GM12873 (cell line): ENCODE results near the gene ITGB5.

ENCODE experiments used
- TF ChIP-seq, protein P1 (sequence below): IDR thresholded peaks from 2 replicates; pipeline ENCODE4 v1.5.1; 2012; ENCODE audit warnings: low read depth, mild to moderate bottlenecking, moderate library complexity, low read length, control low read depth; ENCODE audit not compliant: insufficient read depth; ENCODE audit errors: missing control alignments

Gene ITGB5

DNA sequence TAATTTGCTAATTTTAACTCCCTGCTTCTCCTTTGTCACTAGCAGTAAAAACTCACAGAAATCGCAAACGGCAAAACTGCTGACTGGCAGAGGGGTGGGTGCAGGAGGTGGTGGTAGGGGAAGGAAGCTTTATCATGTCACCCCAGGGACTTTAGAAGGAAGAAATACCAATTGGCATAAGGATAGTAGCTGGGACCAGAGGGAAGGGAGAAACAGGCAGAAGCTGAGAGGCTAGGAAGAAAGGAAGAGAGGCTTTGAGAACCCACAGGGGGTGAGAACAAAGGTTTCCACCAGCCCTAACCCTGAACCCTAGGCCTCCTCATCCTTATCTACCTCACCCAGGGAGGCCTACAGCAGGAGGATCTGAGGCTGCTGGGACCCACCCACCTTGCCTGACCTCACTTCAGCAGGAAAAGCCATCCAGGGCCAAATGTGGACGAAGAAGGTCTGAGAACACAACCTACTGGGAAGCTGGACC lies 10.7 kb downstream of the ITGB5 start:
- TF ChIP-seq, protein P1, sequence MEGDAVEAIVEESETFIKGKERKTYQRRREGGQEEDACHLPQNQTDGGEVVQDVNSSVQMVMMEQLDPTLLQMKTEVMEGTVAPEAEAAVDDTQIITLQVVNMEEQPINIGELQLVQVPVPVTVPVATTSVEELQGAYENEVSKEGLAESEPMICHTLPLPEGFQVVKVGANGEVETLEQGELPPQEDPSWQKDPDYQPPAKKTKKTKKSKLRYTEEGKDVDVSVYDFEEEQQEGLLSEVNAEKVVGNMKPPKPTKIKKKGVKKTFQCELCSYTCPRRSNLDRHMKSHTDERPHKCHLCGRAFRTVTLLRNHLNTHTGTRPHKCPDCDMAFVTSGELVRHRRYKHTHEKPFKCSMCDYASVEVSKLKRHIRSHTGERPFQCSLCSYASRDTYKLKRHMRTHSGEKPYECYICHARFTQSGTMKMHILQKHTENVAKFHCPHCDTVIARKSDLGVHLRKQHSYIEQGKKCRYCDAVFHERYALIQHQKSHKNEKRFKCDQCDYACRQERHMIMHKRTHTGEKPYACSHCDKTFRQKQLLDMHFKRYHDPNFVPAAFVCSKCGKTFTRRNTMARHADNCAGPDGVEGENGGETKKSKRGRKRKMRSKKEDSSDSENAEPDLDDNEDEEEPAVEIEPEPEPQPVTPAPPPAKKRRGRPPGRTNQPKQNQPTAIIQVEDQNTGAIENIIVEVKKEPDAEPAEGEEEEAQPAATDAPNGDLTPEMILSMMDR = no peak

DNA sequence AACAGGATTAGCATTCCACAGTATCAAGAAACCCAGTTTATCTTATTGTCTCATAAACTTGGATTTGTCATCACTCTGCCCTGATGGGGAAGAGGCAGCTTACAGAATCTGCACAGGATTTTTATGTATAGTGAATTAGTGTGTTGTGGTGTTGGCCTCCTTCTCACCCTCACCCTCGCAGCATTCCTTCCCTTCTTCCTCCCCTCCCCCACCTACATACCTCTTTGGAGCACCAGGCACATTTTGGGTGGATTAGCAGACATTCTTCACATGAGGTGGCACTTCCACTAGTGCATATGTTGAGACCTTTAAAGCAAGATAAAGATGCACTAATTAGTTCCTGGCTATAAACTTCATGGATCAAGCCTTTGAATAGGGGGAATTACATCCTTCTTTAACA lies 13.9 kb downstream of the ITGB5 start:
- TF ChIP-seq, protein P1 = no peak

DNA sequence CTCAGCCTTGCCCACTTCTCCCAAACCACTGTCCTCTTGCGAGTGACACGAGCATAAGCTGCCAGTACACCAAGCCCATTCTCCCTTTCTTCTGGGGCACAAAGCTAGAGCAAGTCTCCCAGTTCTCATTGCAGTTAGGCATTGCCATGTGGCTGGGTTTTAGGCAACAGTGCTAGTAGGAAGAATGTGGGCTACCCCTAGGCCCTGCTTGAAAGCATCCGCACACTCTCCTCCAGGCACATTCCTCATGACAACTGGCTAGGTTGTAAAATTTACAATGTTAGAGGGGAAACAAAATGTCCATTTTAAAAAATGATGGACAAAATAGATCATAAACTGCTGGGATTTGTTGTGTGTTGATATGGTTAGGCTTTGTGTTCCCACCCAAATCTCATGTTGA lies 19.7 kb downstream of the ITGB5 start:
- TF ChIP-seq, protein P1 = no peak

DNA sequence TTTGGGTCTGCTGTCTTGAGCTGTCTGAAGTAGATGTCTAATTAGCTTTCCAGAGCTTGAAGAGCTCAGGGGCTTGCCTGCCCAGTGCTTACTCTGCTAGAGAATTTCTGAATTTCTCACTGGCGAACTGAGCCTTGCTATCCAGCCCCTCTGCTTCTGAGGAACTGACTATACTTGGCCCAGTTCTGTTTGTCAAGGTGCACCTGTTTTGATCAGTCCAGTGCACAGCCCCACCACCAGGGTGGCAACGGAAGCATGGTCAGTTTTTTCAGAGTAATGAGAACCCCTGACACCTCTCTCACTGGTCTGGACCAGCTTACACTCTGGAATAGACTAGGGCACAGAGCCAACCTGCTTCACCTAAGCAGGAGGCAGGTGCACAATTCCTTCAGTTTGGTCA lies 25.2 kb downstream of the ITGB5 start:
- TF ChIP-seq, protein P1 = no peak

DNA sequence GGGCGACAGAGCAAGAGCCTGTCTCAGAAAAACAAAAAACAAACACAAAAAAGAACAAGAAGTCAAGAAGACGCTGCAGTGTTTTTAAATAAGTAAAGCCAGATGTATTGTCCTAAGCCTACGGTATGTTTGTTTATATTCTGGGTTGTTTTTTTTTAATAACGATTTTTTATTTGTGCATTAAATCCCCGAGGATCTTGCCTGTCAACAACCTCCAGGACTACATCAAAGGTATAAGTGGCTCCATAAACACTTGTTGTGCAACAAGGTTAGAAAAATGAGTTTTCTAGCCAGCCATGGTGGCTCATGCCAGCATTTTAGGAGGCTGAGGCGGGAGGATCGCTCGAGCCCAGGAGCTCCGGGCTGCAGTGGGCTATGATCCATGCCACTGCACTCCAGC lies 26.1 kb downstream of the ITGB5 start:
- TF ChIP-seq, protein P1 = no peak

DNA sequence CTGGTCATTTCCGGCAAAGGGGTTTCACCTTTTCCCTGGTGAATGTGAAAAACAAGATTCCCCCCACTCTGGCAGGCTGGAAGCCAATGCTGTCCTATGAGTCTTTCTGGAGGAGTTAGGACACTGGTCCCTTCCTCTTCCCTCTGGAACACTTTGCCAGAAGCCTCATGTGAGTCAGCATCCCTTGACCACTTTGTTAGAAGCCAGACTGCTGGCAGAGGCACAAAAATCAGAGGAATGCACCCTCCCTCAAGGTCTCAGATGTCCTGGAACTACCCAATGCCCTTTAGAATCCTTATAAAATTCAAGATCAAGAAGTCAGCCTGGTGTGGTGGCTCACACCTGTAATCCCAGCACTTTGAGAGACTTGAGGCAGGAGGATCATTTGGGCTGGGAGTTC lies 26.6 kb downstream of the ITGB5 start:
- TF ChIP-seq, protein P1 = no peak

DNA sequence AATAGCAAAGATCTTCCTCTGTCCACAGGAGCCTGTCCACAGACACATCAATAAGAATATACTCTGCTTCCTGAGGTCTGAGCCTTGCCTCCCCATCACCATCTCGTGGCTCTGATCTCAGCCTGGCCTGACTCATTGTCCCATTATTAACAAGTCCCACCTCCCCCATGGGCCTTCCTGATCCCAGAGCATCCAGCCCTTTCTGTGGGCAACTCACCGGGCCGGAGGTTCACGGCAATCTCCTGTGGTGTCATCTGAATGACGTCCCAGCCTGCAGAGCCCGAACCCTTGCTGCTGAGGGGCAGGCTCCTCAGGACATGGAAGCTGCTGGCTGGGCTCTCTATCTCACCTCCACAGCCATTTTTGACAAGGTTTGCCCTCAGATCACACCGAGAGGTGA lies 28.1 kb downstream of the ITGB5 start:
- TF ChIP-seq, protein P1 = no peak
